GM21423 (cell line): ENCODE data around the gene PPHLN1.
A peak's percentile ranks its signal among the peaks of the same experiment; 100 is the strongest.

Experiments used
- ATAC-seq: cut with Tn5 transposase; IDR thresholded peaks from one replicate; pipeline ENCODE4 v1.9.1; 2021; ENCODE audit warnings: mild to moderate bottlenecking, moderate library complexity; ENCODE audit not compliant: unreplicated experiment

Gene PPHLN1, protein sequence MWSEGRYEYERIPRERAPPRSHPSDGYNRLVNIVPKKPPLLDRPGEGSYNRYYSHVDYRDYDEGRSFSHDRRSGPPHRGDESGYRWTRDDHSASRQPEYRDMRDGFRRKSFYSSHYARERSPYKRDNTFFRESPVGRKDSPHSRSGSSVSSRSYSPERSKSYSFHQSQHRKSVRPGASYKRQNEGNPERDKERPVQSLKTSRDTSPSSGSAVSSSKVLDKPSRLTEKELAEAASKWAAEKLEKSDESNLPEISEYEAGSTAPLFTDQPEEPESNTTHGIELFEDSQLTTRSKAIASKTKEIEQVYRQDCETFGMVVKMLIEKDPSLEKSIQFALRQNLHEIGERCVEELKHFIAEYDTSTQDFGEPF

GRCh38 chr12:42325653-42326474 is at the start of gene PPHLN1, which contains the start of gene ZCRB1:
TSS of gene PPHLN1 (plus strand) at chr12:42326167. CDS start at chr12:42335903, 9,736 bp downstream.
TSS of gene ZCRB1 (minus strand) at chr12:42326094. CDS start at chr12:42324102, 1,992 bp downstream.
- ATAC-seq = peak; percentile 96

GRCh38 chr12:42277396-42278127 is 48.4 kb upstream of the PPHLN1 start:
- no peak for ATAC-seq

DNA sequence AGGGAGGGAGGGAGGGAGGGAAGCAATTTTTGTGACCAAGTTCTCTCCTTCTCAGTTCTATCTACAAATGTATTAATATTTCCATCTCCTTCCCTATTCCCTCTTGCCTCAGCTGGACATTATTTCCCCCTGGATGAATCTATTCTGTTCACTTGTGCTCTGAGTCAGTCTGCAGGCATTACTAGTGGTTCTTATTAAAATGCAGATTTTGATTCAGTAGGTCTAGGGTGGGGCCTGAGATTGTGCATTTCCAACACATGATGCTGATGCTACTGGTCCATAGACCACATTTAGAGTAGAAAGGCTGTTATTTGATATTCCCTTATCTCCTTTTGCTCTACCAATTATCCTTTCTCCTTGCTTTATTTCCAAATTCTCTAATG is 47.8 kb upstream of the PPHLN1 start:
- no peak for ATAC-seq

GRCh38 chr12:42281278-42281677 is 44.7 kb upstream of the PPHLN1 start:
- no peak for ATAC-seq

- ATAC-seq = no peak
Observed at GRCh38 chr12:42281844-42282243, 44.1 kb upstream of the PPHLN1 start.

GRCh38 chr12:42282294-42282693 is 43.7 kb upstream of the PPHLN1 start:
- no peak for ATAC-seq

- peak; percentile 24 for ATAC-seq
Observed at GRCh38 chr12:42283739-42284138, 42.2 kb upstream of the PPHLN1 start.

- ATAC-seq = peak; percentile 42
Observed at GRCh38 chr12:42284157-42284556, 41.8 kb upstream of the PPHLN1 start.

- no peak for ATAC-seq
Observed at GRCh38 chr12:42284876-42285275, 41.1 kb upstream of the PPHLN1 start.

DNA sequence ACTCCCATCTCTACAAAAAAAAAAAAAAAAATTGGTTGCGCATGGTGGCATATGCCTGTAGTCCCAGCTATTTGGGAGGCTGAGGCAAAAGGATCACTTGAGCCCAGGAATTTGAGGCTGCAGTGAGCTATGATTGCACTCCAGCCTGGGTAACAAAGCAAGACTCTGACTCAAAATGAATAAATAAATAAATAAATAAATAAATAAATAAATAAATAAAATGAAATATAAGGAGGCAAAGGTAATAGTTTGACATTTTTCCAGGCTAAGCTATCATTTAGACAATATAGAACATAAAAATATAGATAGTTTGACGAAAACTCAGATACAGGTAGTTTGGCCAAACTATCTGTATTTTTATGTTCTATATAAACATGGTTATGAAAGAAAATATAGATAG is 40.5 kb upstream of the PPHLN1 start:
- ATAC-seq = no peak

- ATAC-seq = no peak
Observed at GRCh38 chr12:42286741-42287140, 39.2 kb upstream of the PPHLN1 start.

GRCh38 chr12:42288544-42288943 is 37.4 kb upstream of the PPHLN1 start:
- no peak for ATAC-seq

DNA sequence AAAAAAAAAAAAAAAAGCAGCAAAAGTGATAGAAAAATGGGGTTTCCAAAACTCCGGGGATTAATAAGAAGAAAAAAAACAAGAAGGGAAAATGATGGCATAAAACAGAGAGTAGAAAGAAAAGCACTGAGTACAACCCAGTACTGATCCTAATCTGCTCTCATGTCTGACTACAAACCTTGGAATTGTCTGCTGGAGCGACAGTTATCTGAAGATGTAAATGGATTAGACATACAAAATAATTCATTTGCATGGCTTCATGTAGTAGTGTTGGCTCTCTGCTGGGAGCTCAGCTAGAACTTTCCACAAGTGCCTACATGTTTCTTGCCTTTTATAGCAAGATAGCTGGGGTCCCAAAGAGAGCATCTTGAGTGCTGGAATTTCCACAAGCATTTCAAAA is 34.3 kb upstream of the PPHLN1 start:
- ATAC-seq = no peak

DNA sequence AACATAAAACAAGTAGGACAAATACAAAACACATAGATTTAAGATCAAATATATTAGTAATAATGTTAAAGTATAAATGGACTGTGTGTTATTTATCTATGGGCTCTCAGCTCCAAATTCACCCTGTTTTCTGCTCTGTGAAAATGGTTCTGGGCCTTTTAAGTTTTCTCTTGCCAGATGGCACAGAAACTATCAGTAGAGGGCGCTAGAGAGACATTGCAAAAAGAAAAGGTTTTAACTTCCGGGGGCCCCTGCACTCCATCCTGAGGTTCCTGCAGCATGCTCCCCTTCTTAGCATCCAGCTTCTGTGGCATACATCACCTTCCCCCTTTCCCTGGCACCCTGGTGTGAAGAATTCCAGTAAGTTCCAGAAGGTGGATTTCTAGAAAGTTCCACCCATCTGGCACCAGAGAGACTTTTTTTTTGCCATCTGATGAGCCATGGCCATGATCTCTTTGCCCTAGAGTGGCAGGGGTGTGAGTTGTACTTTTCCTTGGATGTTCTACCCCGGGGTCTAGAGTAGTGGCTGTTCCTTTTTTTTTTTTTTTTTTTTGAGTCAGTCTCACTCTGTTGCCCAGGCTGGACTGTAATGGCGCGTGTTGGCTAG is 29.4 kb upstream of the PPHLN1 start:
- ATAC-seq = no peak

DNA sequence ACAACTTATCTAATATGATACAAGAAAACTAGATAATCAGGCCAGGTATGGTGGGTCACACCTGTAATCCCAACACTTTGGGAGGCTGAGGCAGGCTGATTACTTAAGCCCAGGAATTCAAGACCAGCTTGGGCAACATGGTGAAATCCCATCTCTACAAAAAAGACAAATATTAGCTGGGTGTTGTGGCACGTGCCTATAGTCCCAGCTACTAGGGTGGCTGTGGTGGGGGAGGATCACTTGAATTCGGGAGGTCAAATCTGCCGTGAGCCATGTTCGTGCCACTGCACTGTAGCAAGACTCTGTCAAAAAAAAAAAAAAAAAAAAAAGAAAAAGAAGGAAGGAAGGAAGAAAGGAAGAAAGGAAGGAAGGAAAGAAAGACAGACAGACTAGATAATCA is 27.1 kb upstream of the PPHLN1 start:
- no peak for ATAC-seq

DNA sequence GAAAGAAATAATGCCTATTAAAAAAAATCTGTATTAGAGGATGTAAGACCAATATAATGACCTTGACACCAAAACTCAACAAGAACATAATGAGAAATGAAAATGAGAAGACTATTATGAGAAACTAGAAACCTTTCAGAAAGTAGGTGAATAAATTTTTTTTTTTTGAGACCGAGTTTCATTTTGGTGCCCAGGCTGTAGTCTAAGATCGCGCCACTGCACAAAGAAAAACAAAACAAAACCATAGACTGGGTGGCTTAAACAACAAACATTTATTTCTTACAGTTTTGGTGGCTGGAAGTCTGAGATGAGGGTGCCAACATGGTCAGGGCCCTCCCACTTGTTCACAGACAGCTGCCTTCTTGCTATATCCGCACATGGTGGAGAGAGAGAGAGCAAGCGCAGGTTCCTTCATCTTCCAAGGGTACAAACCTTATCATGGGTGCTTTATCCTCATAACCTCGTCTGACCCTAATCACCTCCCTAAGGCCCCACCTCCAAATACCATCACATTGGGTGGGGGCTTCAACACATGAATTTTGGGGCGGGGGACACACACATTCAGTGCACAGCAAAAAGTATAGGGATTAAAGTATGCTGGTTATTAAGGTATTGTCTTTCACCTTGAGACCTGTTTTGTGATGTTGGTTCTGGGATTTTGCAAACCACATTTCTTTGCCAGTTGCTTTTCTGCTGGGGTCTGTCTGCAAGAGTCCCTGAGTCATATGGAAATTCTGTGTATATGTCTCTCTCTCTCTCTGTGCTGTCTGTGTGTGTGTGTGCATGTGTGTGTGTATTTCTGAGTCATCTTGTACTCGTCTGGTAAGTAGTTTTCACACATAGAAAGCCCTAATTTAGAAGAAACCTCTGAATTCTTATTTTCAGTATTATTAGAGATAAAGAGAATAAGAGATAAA is 26.3 kb upstream of the PPHLN1 start:
- ATAC-seq = peak; percentile 80

DNA sequence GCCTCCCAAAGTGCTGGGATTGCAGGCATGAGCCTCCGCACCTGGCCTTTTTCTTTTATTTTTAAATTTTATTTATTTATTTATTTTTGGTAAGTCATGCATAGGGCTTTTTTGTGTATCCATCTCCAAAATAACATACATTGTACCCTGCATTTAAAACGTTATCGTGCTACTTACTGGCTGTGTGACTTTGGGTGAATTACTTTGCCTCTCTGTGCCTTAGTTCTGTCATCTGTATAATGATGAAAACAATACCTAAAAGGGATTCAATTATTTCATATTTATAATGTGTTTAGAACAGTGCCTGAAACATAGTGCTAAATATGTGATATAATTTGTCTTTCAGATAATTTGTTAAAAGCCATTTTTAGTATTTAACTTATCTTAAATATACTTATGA is 19.7 kb upstream of the PPHLN1 start:
- ATAC-seq = no peak

- no peak for ATAC-seq
Observed at GRCh38 chr12:42308390-42308789, 17.6 kb upstream of the PPHLN1 start.

GRCh38 chr12:42309996-42310395 is 16.0 kb upstream of the PPHLN1 start:
- ATAC-seq = no peak

DNA sequence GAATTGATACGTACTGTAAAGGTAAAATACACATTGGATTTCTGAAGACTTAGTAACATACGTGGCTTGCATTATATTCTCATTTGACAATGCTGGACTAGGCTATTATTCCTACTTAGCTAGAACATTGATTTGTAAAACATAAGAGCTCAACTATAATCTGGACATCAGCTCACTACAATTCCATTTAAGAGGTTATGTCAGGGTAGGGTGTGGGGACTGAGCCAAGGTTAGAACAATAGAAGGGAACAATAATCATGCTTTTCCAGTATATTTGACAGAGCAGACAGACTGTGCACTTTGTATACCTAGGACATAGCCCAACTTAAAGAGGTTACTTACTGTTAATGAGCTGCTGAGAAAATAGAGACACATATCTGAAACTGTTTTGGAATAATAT is 10.9 kb upstream of the PPHLN1 start:
- no peak for ATAC-seq
